NB4 (cell line): ENCODE results near the gene TM2D3.
"Not testable (repeated sequence)": the region's sequence is repeated elsewhere in the genome, so short reads cannot be mapped to it uniquely, and the experiment has no call there.

ENCODE experiments used
- DNase-seq: peaks from one replicate; pipeline ENCODE4 v3.0.0; 2010; ENCODE audit warnings: low read depth
- H3K4me3 ChIP-seq: one replicate; pipeline ENCODE4 v1.5.1; 2011; ENCODE audit warnings: mild to moderate bottlenecking, low read depth, low read length, moderate library complexity
- MYC ChIP-seq: IDR thresholded peaks from 2 replicates; pipeline ENCODE4 v1.6.1; 2011; ENCODE audit warnings: low read depth, low read length
- POLR2A ChIP-seq: IDR thresholded peaks from 2 replicates; pipeline ENCODE4 v1.6.1; 2011; ENCODE audit warnings: mild to moderate bottlenecking; ENCODE audit not compliant: insufficient read length; ENCODE audit errors: extremely low read depth
- TF ChIP-seq, protein P1 (sequence below): IDR thresholded peaks from one replicate; pipeline ENCODE4 v1.5.1; 2012; ENCODE audit warnings: low read depth, low read length
- TF ChIP-seq, protein P2 (sequence below): IDR thresholded peaks from 2 replicates; pipeline ENCODE4 v1.6.1; 2011; ENCODE audit warnings: low read depth, low read length

Gene TM2D3

DNA sequence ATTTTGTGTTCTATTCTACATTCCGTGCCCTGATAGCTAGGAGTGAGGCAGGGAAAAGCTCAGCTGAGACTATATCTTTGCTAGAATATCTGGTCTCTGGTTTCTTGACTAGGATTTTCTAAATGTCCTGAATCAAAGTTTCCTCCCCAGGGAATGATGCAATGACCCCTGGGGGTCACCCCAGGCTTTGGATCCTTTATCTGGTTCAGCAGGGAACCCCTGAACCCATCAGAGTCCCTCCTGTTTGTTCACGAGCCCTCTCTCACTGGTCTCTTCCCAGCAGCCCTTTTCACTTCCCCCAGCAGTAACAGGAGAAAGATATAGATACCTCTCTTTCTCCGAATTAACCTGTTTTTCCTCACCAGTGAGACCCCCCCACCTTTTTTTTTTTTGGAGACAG, 14.3 kb downstream of the TM2D3 start:
- TF ChIP-seq MYC = no peak
- TF ChIP-seq, protein P1, sequence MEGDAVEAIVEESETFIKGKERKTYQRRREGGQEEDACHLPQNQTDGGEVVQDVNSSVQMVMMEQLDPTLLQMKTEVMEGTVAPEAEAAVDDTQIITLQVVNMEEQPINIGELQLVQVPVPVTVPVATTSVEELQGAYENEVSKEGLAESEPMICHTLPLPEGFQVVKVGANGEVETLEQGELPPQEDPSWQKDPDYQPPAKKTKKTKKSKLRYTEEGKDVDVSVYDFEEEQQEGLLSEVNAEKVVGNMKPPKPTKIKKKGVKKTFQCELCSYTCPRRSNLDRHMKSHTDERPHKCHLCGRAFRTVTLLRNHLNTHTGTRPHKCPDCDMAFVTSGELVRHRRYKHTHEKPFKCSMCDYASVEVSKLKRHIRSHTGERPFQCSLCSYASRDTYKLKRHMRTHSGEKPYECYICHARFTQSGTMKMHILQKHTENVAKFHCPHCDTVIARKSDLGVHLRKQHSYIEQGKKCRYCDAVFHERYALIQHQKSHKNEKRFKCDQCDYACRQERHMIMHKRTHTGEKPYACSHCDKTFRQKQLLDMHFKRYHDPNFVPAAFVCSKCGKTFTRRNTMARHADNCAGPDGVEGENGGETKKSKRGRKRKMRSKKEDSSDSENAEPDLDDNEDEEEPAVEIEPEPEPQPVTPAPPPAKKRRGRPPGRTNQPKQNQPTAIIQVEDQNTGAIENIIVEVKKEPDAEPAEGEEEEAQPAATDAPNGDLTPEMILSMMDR = no peak
- TF ChIP-seq, protein P2, sequence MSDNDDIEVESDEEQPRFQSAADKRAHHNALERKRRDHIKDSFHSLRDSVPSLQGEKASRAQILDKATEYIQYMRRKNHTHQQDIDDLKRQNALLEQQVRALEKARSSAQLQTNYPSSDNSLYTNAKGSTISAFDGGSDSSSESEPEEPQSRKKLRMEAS = no peak
- DNase-seq = no peak
- H3K4me3 ChIP-seq = no peak overlapping the region

DNA sequence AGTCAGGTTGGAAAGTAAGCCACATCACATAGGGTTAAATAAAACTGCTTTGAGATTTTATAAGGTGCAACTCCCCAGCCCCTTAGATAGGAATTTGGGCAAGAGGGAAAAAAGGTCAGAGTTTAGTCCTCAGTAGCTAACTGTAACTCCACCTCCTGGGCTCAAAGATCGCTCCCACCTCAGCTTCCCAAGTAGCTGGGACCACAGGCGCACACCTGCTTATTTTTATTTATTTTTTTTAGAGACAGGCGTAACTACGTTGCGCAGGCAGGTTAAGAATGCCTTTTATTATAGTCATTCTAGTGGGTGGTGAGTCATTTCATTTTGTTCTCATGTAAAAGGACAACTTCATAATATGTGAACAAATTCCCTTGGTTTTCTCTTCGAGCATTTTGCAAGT, 14.7 kb downstream of the TM2D3 start:
- H3K4me3 ChIP-seq = no peak overlapping the region
- TF ChIP-seq, protein P1 = no peak
- TF ChIP-seq, protein P2 = no peak
- TF ChIP-seq MYC (no peak), POLR2A (no peak)
- no peak for DNase-seq

DNA sequence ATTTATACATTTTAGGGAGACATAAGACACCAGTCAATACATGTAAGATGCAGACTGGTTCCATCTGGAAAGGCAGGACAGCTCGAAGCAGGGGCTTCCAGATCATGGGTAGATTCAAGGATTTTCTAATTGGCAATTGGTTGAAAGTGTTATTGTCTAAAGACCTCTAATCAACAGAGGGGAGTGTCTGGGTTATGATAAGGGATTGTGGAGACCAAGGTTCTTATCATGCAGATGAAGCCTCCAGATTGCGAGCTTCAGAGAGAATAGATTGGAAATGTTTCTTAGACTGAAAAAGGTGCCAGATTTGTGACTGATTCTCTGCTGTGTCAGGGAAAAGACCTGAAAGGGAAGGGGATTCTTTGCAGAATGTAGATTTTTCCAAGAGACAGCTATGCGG, 15.1 kb downstream of the TM2D3 start:
- TF ChIP-seq MYC (no peak), POLR2A (no peak)
- TF ChIP-seq, protein P2 = no peak
- TF ChIP-seq, protein P1 = no peak
- no peak for DNase-seq
- no peak overlapping the region for H3K4me3 ChIP-seq

DNA sequence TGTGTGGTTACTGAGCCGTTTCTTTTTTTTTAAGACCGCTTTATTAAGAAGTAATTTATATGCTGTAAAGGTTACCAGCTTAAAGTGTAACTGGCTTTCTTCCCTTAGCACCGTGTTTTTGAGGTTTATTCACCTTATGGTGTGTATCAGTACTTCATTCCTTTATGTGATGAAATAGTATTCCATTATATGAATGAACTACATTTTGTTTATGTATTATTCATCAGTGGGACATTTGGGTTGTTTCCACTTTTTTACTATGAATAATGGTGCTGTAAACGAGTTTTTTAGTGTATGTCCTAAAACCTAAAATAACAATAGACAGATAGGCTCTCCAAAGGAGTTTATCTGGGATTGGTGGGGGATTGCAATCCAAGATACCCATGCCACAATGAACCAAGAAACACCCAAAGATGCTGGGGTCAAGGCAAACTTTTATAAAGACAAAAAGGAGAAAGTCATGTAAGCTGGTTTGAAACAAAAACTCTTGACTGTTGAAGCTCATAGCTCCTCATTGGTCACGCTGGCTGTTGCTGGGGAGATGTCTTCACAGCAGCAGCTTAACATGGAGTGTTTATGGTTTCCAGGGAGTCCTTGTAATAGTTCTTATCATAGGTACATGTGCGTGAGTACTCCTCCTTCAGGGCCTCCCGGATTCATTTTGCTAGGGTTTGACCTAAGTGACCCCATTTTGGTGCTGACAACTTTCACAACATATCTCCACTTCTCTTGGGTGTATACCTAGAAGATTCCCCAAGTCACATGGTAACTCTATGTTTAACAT, 16.0 kb downstream of the TM2D3 start:
- DNase-seq = no peak
- no peak overlapping the region for H3K4me3 ChIP-seq
- TF ChIP-seq MYC = no peak
- no peak for TF ChIP-seq POLR2A
- TF ChIP-seq, protein P2 = no peak
- TF ChIP-seq, protein P1 = no peak

DNA sequence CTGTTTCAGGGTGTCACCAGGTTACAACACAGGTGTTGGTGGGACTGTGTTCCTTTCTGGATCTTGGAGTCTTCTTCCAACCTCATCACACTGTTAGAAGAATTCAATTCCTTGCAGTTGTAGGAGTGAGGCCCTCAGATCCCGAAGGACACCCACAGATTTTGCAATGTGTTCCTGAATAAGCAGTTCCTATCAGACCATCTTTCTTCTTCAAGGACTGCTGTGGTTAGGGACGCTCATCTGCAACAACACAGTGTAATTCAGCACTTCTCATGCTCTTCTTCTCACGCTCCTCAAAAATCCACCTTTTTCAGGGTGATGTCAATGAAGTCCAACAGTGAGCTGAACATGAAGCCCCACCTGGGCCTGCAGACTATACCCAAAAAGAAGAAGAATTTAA, 18.8 kb downstream of the TM2D3 start:
- no peak for DNase-seq
- H3K4me3 ChIP-seq = no peak overlapping the region
- TF ChIP-seq, protein P1 = no peak
- no peak for TF ChIP-seq POLR2A
- TF ChIP-seq MYC = no peak
- TF ChIP-seq, protein P2 = no peak

DNA sequence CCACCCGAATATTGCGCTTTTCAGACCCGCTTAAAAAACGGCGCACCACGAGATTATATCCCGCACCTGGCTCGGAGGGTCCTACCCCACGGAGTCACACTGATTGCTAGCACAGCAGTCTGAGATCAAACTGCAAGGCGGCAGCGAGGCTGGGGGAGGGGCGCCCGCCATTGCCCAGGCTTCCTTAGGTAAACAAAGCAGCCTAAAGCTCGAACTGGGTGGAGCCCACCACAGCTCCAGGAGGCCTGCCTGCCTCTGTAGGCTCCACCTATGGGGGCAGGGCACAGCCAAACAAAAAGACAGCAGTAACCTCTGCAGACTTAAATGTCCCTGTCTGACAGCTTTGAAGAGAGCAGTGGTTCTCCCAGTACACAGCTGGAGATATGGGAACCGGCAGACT, 25.5 kb downstream of the TM2D3 start:
- not testable (repeated sequence) for H3K4me3 ChIP-seq, DNase-seq
